Measurements from ENCODE around the gene PTPRM. TPM values are rescaled to one million over a fixed set of nuclear protein-coding genes. Genes with fewer than 3 reads are reported as not detected.

PTPRM gene
- total RNA-seq, 1 experiment from 2014 or later = 1.6 TPM

DNA sequence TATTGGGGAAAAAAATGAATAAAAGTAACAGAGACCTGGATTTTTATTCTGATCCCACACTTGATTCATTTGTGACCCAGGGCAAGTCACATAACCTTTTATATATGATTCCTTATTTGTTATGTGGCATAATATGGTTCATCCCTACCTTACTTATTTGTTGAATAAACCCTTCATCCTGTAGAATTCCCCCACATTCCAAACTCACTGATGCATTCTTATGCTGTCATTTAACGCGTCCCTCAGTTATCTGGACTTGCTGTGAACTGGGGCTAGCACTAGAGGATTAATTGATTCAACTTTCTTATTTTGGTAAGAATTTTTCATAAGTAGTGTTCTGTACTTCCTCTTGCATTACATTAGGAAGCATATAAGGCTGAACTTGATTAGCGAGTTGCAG is 657.5 kb downstream of the PTPRM start:
- no peaks in the 10 kb centered on the region for H3K36me3 ChIP-seq (ENCODE audit: control insufficient read depth, insufficient read depth, low read length)
- H3K27me3 ChIP-seq (ENCODE audit: control insufficient read depth, insufficient read depth, low read length) = no peaks in the 10 kb centered on the region
- no peaks in the 10 kb centered on the region for H3K4me1 ChIP-seq (ENCODE audit: control insufficient read depth, insufficient read depth, low read length)
- no peak overlapping the region for H3K4me3 ChIP-seq (ENCODE audit: low read depth in 2 of 2, low read length in 2 of 2)
- DNase-seq (ENCODE audit: low read depth, low spot score) = no peak
- intact Hi-C loops (cut with micrococcal nuclease; ENCODE audit: unreplicated experiment) = no loop called here
- no peak for TF ChIP-seq SIN3A (IDR thresholded peaks at IDR 0.05; ENCODE audit: borderline replicate concordance, insufficient read depth, low read depth, low read length)
- TF ChIP-seq, protein P1, sequence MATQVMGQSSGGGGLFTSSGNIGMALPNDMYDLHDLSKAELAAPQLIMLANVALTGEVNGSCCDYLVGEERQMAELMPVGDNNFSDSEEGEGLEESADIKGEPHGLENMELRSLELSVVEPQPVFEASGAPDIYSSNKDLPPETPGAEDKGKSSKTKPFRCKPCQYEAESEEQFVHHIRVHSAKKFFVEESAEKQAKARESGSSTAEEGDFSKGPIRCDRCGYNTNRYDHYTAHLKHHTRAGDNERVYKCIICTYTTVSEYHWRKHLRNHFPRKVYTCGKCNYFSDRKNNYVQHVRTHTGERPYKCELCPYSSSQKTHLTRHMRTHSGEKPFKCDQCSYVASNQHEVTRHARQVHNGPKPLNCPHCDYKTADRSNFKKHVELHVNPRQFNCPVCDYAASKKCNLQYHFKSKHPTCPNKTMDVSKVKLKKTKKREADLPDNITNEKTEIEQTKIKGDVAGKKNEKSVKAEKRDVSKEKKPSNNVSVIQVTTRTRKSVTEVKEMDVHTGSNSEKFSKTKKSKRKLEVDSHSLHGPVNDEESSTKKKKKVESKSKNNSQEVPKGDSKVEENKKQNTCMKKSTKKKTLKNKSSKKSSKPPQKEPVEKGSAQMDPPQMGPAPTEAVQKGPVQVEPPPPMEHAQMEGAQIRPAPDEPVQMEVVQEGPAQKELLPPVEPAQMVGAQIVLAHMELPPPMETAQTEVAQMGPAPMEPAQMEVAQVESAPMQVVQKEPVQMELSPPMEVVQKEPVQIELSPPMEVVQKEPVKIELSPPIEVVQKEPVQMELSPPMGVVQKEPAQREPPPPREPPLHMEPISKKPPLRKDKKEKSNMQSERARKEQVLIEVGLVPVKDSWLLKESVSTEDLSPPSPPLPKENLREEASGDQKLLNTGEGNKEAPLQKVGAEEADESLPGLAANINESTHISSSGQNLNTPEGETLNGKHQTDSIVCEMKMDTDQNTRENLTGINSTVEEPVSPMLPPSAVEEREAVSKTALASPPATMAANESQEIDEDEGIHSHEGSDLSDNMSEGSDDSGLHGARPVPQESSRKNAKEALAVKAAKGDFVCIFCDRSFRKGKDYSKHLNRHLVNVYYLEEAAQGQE (IDR thresholded peaks at IDR 0.05; ENCODE audit: insufficient read depth in 1 of 2, low read depth in 2 of 2, low read length in 1 of 2) = no peak
- TF ChIP-seq, protein P2, sequence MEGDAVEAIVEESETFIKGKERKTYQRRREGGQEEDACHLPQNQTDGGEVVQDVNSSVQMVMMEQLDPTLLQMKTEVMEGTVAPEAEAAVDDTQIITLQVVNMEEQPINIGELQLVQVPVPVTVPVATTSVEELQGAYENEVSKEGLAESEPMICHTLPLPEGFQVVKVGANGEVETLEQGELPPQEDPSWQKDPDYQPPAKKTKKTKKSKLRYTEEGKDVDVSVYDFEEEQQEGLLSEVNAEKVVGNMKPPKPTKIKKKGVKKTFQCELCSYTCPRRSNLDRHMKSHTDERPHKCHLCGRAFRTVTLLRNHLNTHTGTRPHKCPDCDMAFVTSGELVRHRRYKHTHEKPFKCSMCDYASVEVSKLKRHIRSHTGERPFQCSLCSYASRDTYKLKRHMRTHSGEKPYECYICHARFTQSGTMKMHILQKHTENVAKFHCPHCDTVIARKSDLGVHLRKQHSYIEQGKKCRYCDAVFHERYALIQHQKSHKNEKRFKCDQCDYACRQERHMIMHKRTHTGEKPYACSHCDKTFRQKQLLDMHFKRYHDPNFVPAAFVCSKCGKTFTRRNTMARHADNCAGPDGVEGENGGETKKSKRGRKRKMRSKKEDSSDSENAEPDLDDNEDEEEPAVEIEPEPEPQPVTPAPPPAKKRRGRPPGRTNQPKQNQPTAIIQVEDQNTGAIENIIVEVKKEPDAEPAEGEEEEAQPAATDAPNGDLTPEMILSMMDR (IDR thresholded peaks at IDR 0.05) = no peak
- TF ChIP-seq POLR2AphosphoS5 (IDR thresholded peaks at IDR 0.05; ENCODE audit: low read depth, low read length) = no peak
- no peak for TF ChIP-seq TCF7L2 (IDR thresholded peaks at IDR 0.05; ENCODE audit: low read depth, low read length)
- no peaks in the 10 kb centered on the region for H3K9me3 ChIP-seq (ENCODE audit: control insufficient read depth, insufficient read depth, low read depth, low read length)
- no TSS peak for BruUV-seq (replicated peaks)
- ChIA-PET POLR2A (no interaction called here), CTCF (no interaction called here)
- H3K27ac ChIP-seq (ENCODE audit: low read length) = no peak overlapping the region
- in situ Hi-C loops (cut with HindIII; ENCODE audit: low pct_unique_long_range_greater_than_20kb, low sequenced_read_pairs) = no loop called here
- ATAC-seq = no peak

DNA sequence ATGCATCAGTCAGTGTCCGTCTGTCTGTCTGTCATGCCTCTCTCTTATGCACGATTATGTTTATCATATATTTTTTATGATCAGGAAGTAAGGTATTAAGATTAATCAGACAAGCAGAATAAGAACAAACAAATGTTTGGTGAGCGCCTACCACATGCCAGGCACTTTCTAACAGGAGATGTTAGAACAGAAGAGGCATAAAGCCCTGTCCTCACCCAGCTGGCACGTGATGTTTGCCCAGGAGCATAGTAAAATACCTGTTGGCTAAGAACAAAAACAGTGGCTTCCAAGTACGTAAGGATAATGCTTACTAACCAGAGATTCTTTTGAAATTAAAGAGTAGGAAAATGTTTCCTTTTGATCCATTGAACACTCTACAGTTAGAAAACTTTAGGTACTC is 661.9 kb downstream of the PTPRM start:
- ChIA-PET POLR2A (no interaction called here), CTCF (no interaction called here)
- TF ChIP-seq, protein P1 (IDR thresholded peaks at IDR 0.05; ENCODE audit: insufficient read depth in 1 of 2, low read depth in 2 of 2, low read length in 1 of 2) = no peak
- no peak for TF ChIP-seq TCF7L2 (IDR thresholded peaks at IDR 0.05; ENCODE audit: low read depth, low read length)
- TF ChIP-seq, protein P2 (IDR thresholded peaks at IDR 0.05) = no peak
- TF ChIP-seq SIN3A (IDR thresholded peaks at IDR 0.05; ENCODE audit: borderline replicate concordance, insufficient read depth, low read depth, low read length) = no peak
- TF ChIP-seq POLR2AphosphoS5 (IDR thresholded peaks at IDR 0.05; ENCODE audit: low read depth, low read length) = no peak
- intact Hi-C loops (cut with micrococcal nuclease; ENCODE audit: unreplicated experiment) = no loop called here
- in situ Hi-C loops (cut with HindIII; ENCODE audit: low pct_unique_long_range_greater_than_20kb, low sequenced_read_pairs) = no loop called here
- no peak for DNase-seq (ENCODE audit: low read depth, low spot score)
- no peak overlapping the region for H3K4me3 ChIP-seq (ENCODE audit: low read depth in 2 of 2, low read length in 2 of 2)
- no peaks in the 10 kb centered on the region for H3K9me3 ChIP-seq (ENCODE audit: control insufficient read depth, insufficient read depth, low read depth, low read length)
- no peak overlapping the region for H3K27ac ChIP-seq (ENCODE audit: low read length)
- no peaks in the 10 kb centered on the region for H3K27me3 ChIP-seq (ENCODE audit: control insufficient read depth, insufficient read depth, low read length)
- H3K36me3 ChIP-seq (ENCODE audit: control insufficient read depth, insufficient read depth, low read length) = no peaks in the 10 kb centered on the region
- no peaks in the 10 kb centered on the region for H3K4me1 ChIP-seq (ENCODE audit: control insufficient read depth, insufficient read depth, low read length)
- BruUV-seq (replicated peaks) = no TSS peak
- ATAC-seq = no peak

All from Panc1 (cell line).